Caco-2 (cell line): ENCODE data around the gene ABCA5. TPM values are rescaled to one million over a fixed set of nuclear protein-coding genes. Genes with fewer than 3 reads are reported as not detected.

Source experiments
- BruUV-seq: library from RNA; stranded (reverse); fragments of 400-500 nt; replicated peaks from 2 replicates; lab custom pipeline; 2021; lab: Mats Ljungman, UMichigan
- CTCF ChIA-PET: fragments of 300-600 bp; sonication (Branson Sonifier 250); formaldehyde crosslinking; loops from one replicate; lab custom pipeline; 2022; ENCODE audit warnings: antibody characterized with exemption; lab: Charles Lee
- POLR2A ChIA-PET: fragments of 300-600 bp; sonication (Branson Sonifier 250); formaldehyde crosslinking; loops from one replicate; lab custom pipeline; 2022; ENCODE audit warnings: antibody characterized with exemption; lab: Charles Lee
- DNase-seq, 2 experiments: peaks; one replicate each; pipeline versions ENCODE4 v3.0.0 to v3.0.0-alpha.2; 2020 to 2022
- H3K27me3 ChIP-seq: replicated peaks from 2 replicates; pipeline ENCODE4 v1.6.0; 2011; ENCODE audit warnings: low read length; ENCODE audit not compliant: control insufficient read depth, insufficient read depth
- H3K36me3 ChIP-seq: 2 replicates; pipeline ENCODE4 v1.5.1; 2011; ENCODE audit warnings: low read length; ENCODE audit not compliant: control insufficient read depth, insufficient read depth
- H3K4me1 ChIP-seq: fragments of 250-450 bp; sonication (Bioruptor Pico); 2 replicates; pipeline ENCODE4 v1.5.1; 2020; ENCODE audit warnings: mild to moderate bottlenecking
- H3K4me3 ChIP-seq: 2 replicates; pipeline ENCODE4 v1.5.1; 2011; ENCODE audit warnings: low read depth, mild to moderate bottlenecking, control low read depth, low read length
- H3K9me3 ChIP-seq: fragments of 250-450 bp; sonication (Bioruptor Pico); 2 replicates; pipeline ENCODE4 v1.5.1; 2020; ENCODE audit warnings: mild to moderate bottlenecking, moderate library complexity
- H3K27ac Mint-ChIP-seq: one replicate; pipeline ENCODE4 v1.8.0; 2022; ENCODE audit warnings: mixed read lengths; ENCODE audit not compliant: unreplicated experiment
- H3K27me3 Mint-ChIP-seq: one replicate; pipeline ENCODE4 v1.8.0; 2022; ENCODE audit warnings: mixed read lengths; ENCODE audit not compliant: insufficient read depth, unreplicated experiment
- H3K36me3 Mint-ChIP-seq: one replicate; pipeline ENCODE4 v1.8.0; 2022; ENCODE audit warnings: mild to moderate bottlenecking, mixed read lengths; ENCODE audit not compliant: insufficient read depth, unreplicated experiment
- H3K4me1 Mint-ChIP-seq: one replicate; pipeline ENCODE4 v1.8.0; 2022; ENCODE audit warnings: low read depth, mixed read lengths; ENCODE audit not compliant: unreplicated experiment
- H3K4me3 Mint-ChIP-seq: one replicate; pipeline ENCODE4 v1.8.0; 2022; ENCODE audit warnings: mild to moderate bottlenecking, moderate library complexity, mixed read lengths; ENCODE audit not compliant: unreplicated experiment
- H3K9me3 Mint-ChIP-seq: one replicate; pipeline ENCODE4 v1.8.0; 2022; ENCODE audit warnings: mixed read lengths; ENCODE audit not compliant: unreplicated experiment
- intact Hi-C: fragments of 100-400 bp; cut with micrococcal nuclease; formaldehyde crosslinking; loops from one replicate; pipeline ENCODE4 v1.10.0; 2022; ENCODE audit not compliant: unreplicated experiment
- total RNA-seq: library from RNA; stranded (reverse); gene quantifications from 2 replicates; pipeline ENCODE4 v1.2.3, GENCODE V29; 2022
- TF ChIP-seq, protein P1 (sequence below), 2 experiments: fragments of 200-600 bp in 1 of 2; IDR thresholded peaks; 1 replicate in 1 of 2; 2 replicates in 1 of 2; pipeline versions ENCODE4 v1.5.1 to v1.8.0; 2011 to 2022; ENCODE audit warnings: antibody characterized with exemption in 1 of 2, control low read depth in 1 of 2, inconsistent platforms in 1 of 2, low read depth in 1 of 2, low read length in 1 of 2, mild to moderate bottlenecking in 1 of 2, moderate library complexity in 1 of 2; ENCODE audit not compliant: insufficient read depth in 1 of 2, severe bottlenecking in 1 of 2, unreplicated experiment in 1 of 2

The ABCA5 gene
- total RNA-seq, 1 experiment from 2014 or later, result 11.0 TPM

DNA sequence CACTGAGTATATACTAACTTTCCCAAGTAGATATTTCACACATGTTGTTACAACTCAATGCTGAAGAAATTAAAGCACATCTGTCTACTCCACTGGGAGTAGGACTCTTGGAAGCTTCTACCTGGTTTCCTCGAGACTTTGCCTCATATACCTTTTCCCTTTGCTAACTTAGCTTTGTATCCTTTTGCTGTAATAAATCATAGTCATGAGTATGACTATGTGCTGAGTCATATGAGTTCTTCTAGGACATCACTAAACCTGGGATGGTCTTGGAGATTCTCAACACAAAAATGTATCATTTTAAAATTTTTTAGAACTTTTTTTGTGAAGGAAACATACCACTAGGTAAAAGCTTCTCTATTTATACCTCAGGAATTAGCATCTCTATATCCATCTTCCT lies 39.8 kb downstream of the ABCA5 start:
- H3K36me3 Mint-ChIP-seq, result no peaks in the 10 kb centered on the region
- H3K9me3 Mint-ChIP-seq, result no peaks in the 10 kb centered on the region
- CTCF ChIA-PET, result no interaction called here
- no peaks in the 10 kb centered on the region for H3K27me3 ChIP-seq
- intact Hi-C loops, result no loop called here
- no peaks in the 10 kb centered on the region for H3K4me1 ChIP-seq
- POLR2A ChIA-PET, result no interaction called here
- H3K4me1 Mint-ChIP-seq, result no peaks in the 10 kb centered on the region
- BruUV-seq, result no TSS peak
- no peak overlapping the region for H3K4me3 ChIP-seq
- TF ChIP-seq, protein P1, sequence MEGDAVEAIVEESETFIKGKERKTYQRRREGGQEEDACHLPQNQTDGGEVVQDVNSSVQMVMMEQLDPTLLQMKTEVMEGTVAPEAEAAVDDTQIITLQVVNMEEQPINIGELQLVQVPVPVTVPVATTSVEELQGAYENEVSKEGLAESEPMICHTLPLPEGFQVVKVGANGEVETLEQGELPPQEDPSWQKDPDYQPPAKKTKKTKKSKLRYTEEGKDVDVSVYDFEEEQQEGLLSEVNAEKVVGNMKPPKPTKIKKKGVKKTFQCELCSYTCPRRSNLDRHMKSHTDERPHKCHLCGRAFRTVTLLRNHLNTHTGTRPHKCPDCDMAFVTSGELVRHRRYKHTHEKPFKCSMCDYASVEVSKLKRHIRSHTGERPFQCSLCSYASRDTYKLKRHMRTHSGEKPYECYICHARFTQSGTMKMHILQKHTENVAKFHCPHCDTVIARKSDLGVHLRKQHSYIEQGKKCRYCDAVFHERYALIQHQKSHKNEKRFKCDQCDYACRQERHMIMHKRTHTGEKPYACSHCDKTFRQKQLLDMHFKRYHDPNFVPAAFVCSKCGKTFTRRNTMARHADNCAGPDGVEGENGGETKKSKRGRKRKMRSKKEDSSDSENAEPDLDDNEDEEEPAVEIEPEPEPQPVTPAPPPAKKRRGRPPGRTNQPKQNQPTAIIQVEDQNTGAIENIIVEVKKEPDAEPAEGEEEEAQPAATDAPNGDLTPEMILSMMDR (IDR thresholded peaks at IDR 0.05; ENCODE audit: insufficient read depth in 1 of 2, low read depth in 1 of 2, low read length in 1 of 2, severe bottlenecking in 1 of 2, unreplicated experiment in 1 of 2), result no peak
- H3K36me3 ChIP-seq, result no peaks in the 10 kb centered on the region
- no peaks in the 10 kb centered on the region for H3K27me3 Mint-ChIP-seq
- no peaks in the 10 kb centered on the region for H3K9me3 ChIP-seq
- no peak overlapping the region for H3K4me3 Mint-ChIP-seq
- no peak overlapping the region for H3K27ac Mint-ChIP-seq
- no peak for DNase-seq

DNA sequence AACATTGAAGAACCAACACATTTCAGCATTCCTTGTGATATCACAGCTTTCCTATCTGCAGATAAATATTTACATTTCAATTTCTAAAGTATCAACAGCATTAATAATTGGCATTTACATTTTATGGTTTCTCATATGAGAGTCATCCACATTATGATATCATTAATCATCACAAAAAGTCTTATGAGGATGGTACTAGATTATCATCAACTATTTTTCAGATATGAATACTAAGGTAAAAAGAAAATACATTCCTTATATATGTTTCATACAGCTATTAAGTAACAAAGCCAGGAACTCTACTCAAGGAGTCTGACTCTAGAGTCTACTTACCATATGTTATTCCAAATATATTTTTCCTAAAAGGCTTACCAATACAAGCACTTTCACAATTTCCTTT lies 40.7 kb downstream of the ABCA5 start:
- Histone ChIP-seq H3K9me3 (no peaks in the 10 kb centered on the region), H3K4me1 (no peaks in the 10 kb centered on the region), H3K4me3 (no peak overlapping the region), H3K27me3 (no peaks in the 10 kb centered on the region), H3K36me3 (no peaks in the 10 kb centered on the region)
- TF ChIP-seq, protein P1 (IDR thresholded peaks at IDR 0.05; ENCODE audit: insufficient read depth in 1 of 2, low read depth in 1 of 2, low read length in 1 of 2, severe bottlenecking in 1 of 2, unreplicated experiment in 1 of 2), result no peak
- ChIA-PET CTCF (no interaction called here), POLR2A (no interaction called here)
- no peaks in the 10 kb centered on the region for H3K36me3 Mint-ChIP-seq
- H3K4me1 Mint-ChIP-seq, result no peaks in the 10 kb centered on the region
- no TSS peak for BruUV-seq
- H3K27me3 Mint-ChIP-seq, result no peaks in the 10 kb centered on the region
- intact Hi-C loops, result no loop called here
- no peaks in the 10 kb centered on the region for H3K9me3 Mint-ChIP-seq
- DNase-seq, result no peak
- no peak overlapping the region for H3K27ac Mint-ChIP-seq
- no peak overlapping the region for H3K4me3 Mint-ChIP-seq

DNA sequence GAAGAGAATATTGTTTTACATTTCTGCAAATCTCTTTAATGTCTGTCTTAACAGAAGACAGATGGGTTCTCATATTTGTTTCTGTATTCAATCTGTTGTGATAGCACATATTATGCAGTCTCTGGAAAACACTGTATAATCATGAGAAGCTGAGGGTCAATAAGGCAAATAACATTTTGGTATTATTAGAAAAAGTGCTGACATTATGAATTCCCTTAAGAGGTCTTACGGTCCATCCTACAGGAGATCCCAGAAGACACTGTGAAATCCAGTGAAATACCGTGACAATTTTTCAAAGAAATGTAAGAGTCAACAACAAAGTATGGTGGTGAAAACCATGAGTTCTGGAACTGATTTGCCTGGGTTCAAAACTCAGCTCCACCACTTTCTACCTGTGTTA lies 42.3 kb downstream of the ABCA5 start:
- Mint-ChIP-seq H3K27ac (no peak overlapping the region), H3K36me3 (no peaks in the 10 kb centered on the region), H3K4me3 (no peak overlapping the region), H3K27me3 (no peaks in the 10 kb centered on the region), H3K4me1 (no peaks in the 10 kb centered on the region), H3K9me3 (no peaks in the 10 kb centered on the region)
- TF ChIP-seq, protein P1 (IDR thresholded peaks at IDR 0.05; ENCODE audit: insufficient read depth in 1 of 2, low read depth in 1 of 2, low read length in 1 of 2, severe bottlenecking in 1 of 2, unreplicated experiment in 1 of 2), result no peak
- H3K9me3 ChIP-seq, result no peaks in the 10 kb centered on the region
- no TSS peak for BruUV-seq
- H3K4me1 ChIP-seq, result no peaks in the 10 kb centered on the region
- DNase-seq, result no peak
- intact Hi-C loops, result no loop called here
- H3K4me3 ChIP-seq, result no peak overlapping the region
- no peaks in the 10 kb centered on the region for H3K27me3 ChIP-seq
- H3K36me3 ChIP-seq, result no peaks in the 10 kb centered on the region
- ChIA-PET POLR2A (no interaction called here), CTCF (no interaction called here)
